HL-60 (cell line): Measurements from ENCODE around the gene GRAMD2A.
"Not testable (repeated sequence)": the region's sequence is repeated elsewhere in the genome, so short reads cannot be mapped to it uniquely, and the experiment has no call there.

ENCODE experiments used
- DNase-seq, 2 experiments: peaks; one replicate each; pipeline ENCODE4 v3.0.0-alpha.2; 2010 to 2020; ENCODE audit warnings: low read depth in 1 of 2, low spot score in 1 of 2
- H3K27ac ChIP-seq: fragments of 250-450 bp; sonication (Bioruptor Pico); replicated peaks from 2 replicates; pipeline ENCODE4 v1.5.1; 2020; ENCODE audit warnings: mild to moderate bottlenecking, moderate library complexity
- H3K27me3 ChIP-seq: fragments of 250-450 bp; sonication (Bioruptor Pico); 2 replicates; pipeline ENCODE4 v1.5.1; 2021; ENCODE audit warnings: mild to moderate bottlenecking, moderate library complexity; ENCODE audit not compliant: insufficient read depth, poor library complexity, severe bottlenecking
- H3K4me3 ChIP-seq: replicated peaks from 2 replicates; pipeline ENCODE4 v1.5.1; 2011; ENCODE audit warnings: mild to moderate bottlenecking, control low read depth, low read length; ENCODE audit not compliant: insufficient read depth
- CTCF ChIP-seq: IDR thresholded peaks from one replicate; pipeline ENCODE4 v1.5.1; 2011; ENCODE audit warnings: low read length, control low read depth, inconsistent platforms; ENCODE audit not compliant: insufficient read depth
- GABPA ChIP-seq: IDR thresholded peaks from 2 replicates; pipeline ENCODE4 v1.6.1; 2012; ENCODE audit warnings: low read depth
- POLR2AphosphoS5 ChIP-seq: IDR thresholded peaks from 2 replicates; pipeline ENCODE4 v1.6.1; 2012; ENCODE audit warnings: low read depth
- REST ChIP-seq: IDR thresholded peaks from 2 replicates; pipeline ENCODE4 v1.6.1; 2012; ENCODE audit warnings: low read depth; ENCODE audit not compliant: insufficient replicate concordance
- SPI1 ChIP-seq: IDR thresholded peaks from 2 replicates; pipeline ENCODE4 v1.6.1; 2012; ENCODE audit warnings: low read depth, mild to moderate bottlenecking, borderline replicate concordance

The GRAMD2A gene

GRCh38 chr15:72173401-72173800 lies 24.2 kb downstream of the GRAMD2A start:
- TF ChIP-seq GABPA (no peak), SPI1 (no peak), REST (no peak), CTCF (no peak), POLR2AphosphoS5 (no peak)
- no peak overlapping the region for H3K27ac ChIP-seq
- DNase-seq, result no peak
- H3K4me3 ChIP-seq, result no peak overlapping the region
- H3K27me3 ChIP-seq, result no peaks in the 10 kb centered on the region

GRCh38 chr15:72172796-72173195 lies 24.8 kb downstream of the GRAMD2A start:
- no peak overlapping the region for H3K4me3 ChIP-seq
- H3K27me3 ChIP-seq, result no peaks in the 10 kb centered on the region
- no peak overlapping the region for H3K27ac ChIP-seq
- DNase-seq, result no peak
- TF ChIP-seq REST (no peak), CTCF (no peak), SPI1 (no peak), GABPA (no peak), POLR2AphosphoS5 (no peak)

GRCh38 chr15:72171978-72172377 lies 25.6 kb downstream of the GRAMD2A start:
- H3K4me3 ChIP-seq, H3K27ac ChIP-seq, H3K27me3 ChIP-seq, DNase-seq: not testable (repeated sequence)

- TF ChIP-seq REST, result no peak
- no peak for TF ChIP-seq GABPA
- TF ChIP-seq POLR2AphosphoS5, result no peak
- no peak for TF ChIP-seq SPI1
- TF ChIP-seq CTCF, result no peak
- Histone ChIP-seq H3K27me3 (no peaks in the 10 kb centered on the region), H3K4me3 (no peak overlapping the region), H3K27ac (no peak overlapping the region)
- no peak for DNase-seq
These were observed 26.9 kb downstream of the GRAMD2A start for GRCh38 chr15:72170691-72171090.
